GM12891 (cell line): ENCODE results near the gene TBC1D4.

Experiments
- POLR2A ChIP-seq: IDR thresholded peaks from 2 replicates; pipeline ENCODE4 v1.6.1; 2011; ENCODE audit warnings: low read depth, low read length, control low read depth
- POLR2AphosphoS5 ChIP-seq: IDR thresholded peaks from 2 replicates; pipeline ENCODE4 v1.6.1; 2011; ENCODE audit warnings: low read depth, low read length, control low read depth

- TF ChIP-seq POLR2AphosphoS5: no peak
- no peak for TF ChIP-seq POLR2A
These were observed 181.8 kb downstream of the TBC1D4 start for GRCh38 chr13:75299913-75300862.
